Measurements from ENCODE around the gene SSH3.

- no peak for TF ChIP-seq POLR2A (IDR thresholded peaks at IDR 0.05; ENCODE audit: control extremely low read depth in 1 of 2, low read depth in 2 of 2, low read length in 2 of 2)
- TF ChIP-seq CTCF (IDR thresholded peaks at IDR 0.05; ENCODE audit: control extremely low read depth in 1 of 3, insufficient read depth in 1 of 3, low read depth in 1 of 3, low read length in 3 of 3), result no peak
Measured at GRCh38 chr11:67271541-67272284, 31.6 kb upstream of the SSH3 start.
